PFSK-1 (cell line): Measurements from ENCODE around the gene PON3.

Experiments used
- POLR2AphosphoS5 ChIP-seq: IDR thresholded peaks from 2 replicates; pipeline ENCODE4 v1.6.1; 2012; ENCODE audit warnings: low read depth, mild to moderate bottlenecking, control low read depth, low read length, moderate library complexity
- SIN3A ChIP-seq: IDR thresholded peaks from 2 replicates; pipeline ENCODE4 v1.6.1; 2012; ENCODE audit warnings: mild to moderate bottlenecking, low read length, moderate library complexity, borderline replicate concordance; ENCODE audit not compliant: insufficient read depth

- TF ChIP-seq POLR2AphosphoS5 (no peak), SIN3A (no peak)
Observed at GRCh38 chr7:95411666-95412065, 15.5 kb upstream of the PON3 start.
